Mammary epithelial cell (primary cell): ENCODE results near the gene RGPD4.

Experiments
- EZH2 ChIP-seq: IDR thresholded peaks from 2 replicates; pipeline ENCODE4 v1.6.1; 2012; ENCODE audit warnings: low read length, inconsistent platforms, borderline replicate concordance
- TF ChIP-seq, protein P1 (sequence below), 2 donors: IDR thresholded peaks in 1 of 2; conservative IDR thresholded peaks in 1 of 2; 2 replicates each; pipeline ENCODE4 v1.5.1; 2011 to 2012; ENCODE audit warnings: inconsistent platforms in 2 of 2, low read length in 2 of 2, mild to moderate bottlenecking in 2 of 2, control low read depth in 1 of 2, low read depth in 1 of 2; ENCODE audit not compliant: insufficient read depth in 1 of 2; ENCODE audit errors: extremely low read depth in 1 of 2

DNA sequence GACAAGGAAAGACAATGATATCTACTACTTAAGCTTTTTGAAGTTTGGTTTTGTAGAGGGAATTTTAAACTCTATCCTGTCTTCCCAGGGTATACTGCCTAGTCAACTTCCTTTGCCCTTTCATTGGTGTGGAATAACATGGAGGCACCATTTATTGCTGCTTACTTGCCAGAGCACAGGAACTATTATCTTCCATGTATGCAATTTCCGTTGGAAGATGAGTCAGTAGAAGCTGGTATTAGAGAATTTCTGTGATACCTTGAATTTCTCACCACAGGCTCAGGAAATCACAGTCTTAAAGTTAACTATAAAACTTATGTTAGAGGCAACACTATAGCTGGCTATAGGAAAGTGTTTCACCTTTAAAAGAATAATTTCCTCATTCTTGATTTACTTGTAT is 40.9 kb upstream of the RGPD4 start:
- TF ChIP-seq, protein P1, sequence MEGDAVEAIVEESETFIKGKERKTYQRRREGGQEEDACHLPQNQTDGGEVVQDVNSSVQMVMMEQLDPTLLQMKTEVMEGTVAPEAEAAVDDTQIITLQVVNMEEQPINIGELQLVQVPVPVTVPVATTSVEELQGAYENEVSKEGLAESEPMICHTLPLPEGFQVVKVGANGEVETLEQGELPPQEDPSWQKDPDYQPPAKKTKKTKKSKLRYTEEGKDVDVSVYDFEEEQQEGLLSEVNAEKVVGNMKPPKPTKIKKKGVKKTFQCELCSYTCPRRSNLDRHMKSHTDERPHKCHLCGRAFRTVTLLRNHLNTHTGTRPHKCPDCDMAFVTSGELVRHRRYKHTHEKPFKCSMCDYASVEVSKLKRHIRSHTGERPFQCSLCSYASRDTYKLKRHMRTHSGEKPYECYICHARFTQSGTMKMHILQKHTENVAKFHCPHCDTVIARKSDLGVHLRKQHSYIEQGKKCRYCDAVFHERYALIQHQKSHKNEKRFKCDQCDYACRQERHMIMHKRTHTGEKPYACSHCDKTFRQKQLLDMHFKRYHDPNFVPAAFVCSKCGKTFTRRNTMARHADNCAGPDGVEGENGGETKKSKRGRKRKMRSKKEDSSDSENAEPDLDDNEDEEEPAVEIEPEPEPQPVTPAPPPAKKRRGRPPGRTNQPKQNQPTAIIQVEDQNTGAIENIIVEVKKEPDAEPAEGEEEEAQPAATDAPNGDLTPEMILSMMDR (conservative IDR thresholded peaks at IDR 0.05 in 1 of 2, IDR thresholded peaks at IDR 0.05 in 1 of 2; ENCODE audit: extremely low read depth in 1 of 2, insufficient read depth in 1 of 2, low read depth in 1 of 2, low read length in 2 of 2): no peak
- TF ChIP-seq EZH2: no peak
